GM12891 (cell line): ENCODE results near the gene MAN1A2.

Experiments
- POLR2A ChIP-seq: IDR thresholded peaks from 2 replicates; pipeline ENCODE4 v1.6.1; 2011; ENCODE audit warnings: low read depth, low read length, control low read depth
- POLR2AphosphoS5 ChIP-seq: IDR thresholded peaks from 2 replicates; pipeline ENCODE4 v1.6.1; 2011; ENCODE audit warnings: low read depth, low read length, control low read depth
- SPI1 ChIP-seq: IDR thresholded peaks from 2 replicates; pipeline ENCODE4 v1.6.1; 2011; ENCODE audit warnings: low read depth, low read length, control low read depth
- TAF1 ChIP-seq: IDR thresholded peaks from 2 replicates; pipeline ENCODE4 v1.6.1; 2011; ENCODE audit warnings: low read depth, low read length, control low read depth

- TF ChIP-seq POLR2A (no peak), POLR2AphosphoS5 (no peak), SPI1 (no peak), TAF1 (no peak)
Measured at GRCh38 chr1:117563492-117563875, 196.2 kb downstream of the MAN1A2 start.
